GM12873 (cell line): ENCODE results near the gene KIAA1217.

ENCODE experiments used
- CTCF ChIP-seq: IDR thresholded peaks from 2 replicates; pipeline ENCODE4 v1.5.1; 2012; ENCODE audit warnings: low read depth, mild to moderate bottlenecking, moderate library complexity, low read length, control low read depth; ENCODE audit not compliant: insufficient read depth; ENCODE audit errors: missing control alignments

KIAA1217 gene

GRCh38 chr10:24438800-24439199 is 229.9 kb downstream of the KIAA1217 start:
- no peak for TF ChIP-seq CTCF

DNA sequence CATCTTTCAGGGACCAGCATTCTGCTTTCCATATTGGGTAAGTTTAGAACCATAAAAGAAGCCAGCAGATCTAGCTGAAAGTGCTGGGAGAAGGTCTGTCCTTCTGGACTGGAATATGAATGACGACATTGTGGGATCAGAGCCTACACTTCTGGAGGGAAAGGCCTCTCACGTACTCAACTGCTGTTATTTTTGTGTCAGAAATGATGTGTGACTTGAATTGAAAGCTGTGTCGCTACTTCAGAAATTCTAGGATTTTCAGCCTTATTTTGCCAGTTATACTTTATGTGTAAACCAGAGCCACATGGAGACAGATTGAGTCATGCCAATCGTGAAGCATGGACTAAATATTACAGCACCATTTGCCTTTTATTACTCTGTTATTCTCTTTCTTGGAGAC is 231.0 kb downstream of the KIAA1217 start:
- no peak for TF ChIP-seq CTCF

DNA sequence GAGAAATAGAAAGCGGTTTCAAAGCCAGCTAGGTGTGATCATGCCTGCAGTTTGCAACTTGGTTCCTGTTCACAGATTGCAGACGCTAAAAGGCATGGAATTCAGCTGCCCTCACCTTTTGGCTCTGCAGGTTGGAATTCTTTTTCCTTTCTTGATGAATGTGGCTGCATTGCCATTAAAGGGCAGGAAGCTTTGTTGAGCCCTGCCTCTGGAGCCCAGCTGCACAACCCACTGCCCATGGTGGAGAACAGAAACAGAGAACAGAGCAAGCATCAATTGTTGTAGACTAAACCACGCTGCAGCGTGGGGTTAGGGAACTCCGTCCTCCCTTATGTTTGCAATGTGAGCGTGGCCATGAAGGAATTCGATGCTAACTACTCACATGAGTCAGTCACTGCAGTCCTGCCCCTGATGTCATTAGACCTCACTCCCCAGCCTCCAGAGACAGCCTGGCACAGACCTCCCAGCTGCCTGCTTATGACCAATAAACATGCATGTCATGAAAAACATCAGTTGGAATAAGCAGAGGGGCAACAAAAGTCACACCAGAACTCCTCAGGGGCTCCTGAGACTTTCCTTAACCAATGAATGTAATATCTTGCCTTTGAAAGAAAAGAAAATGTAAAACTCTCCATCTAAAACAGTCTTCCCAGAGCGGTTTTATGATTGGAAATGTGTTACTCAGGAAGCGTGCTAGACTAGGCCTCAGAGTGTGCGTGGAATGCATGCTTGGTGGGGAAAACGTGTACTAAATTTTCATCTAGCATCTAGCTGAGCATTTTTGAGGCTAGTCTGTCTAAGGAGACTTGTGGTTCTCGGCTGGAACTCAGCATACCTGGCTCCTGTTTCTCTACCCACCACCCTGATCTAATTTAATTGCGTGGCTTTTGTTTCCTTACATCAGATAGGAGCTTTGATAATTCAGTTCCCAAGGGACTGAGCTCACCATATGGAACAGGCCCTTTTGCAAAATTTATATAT is 232.2 kb downstream of the KIAA1217 start:
- no peak for TF ChIP-seq CTCF

DNA sequence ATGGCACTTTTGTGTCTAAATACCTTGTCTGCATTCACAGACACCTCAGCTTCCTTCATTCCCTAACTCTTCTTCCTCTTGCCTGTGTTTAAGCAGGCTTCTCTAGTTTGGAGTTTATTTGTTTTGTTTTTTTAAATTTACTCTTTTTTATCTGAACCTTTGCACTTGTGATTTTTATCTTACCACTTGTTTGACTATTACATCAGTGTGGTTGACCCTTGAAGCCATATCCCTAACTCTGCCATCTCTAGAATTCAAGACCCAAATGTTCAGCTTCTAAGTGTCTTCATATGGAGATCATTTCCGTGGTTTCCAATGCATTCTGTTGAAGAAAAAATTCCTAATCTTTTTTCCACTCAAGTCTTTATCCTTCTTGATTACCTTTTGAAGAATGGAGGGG is 233.3 kb downstream of the KIAA1217 start:
- TF ChIP-seq CTCF = no peak

- no peak for TF ChIP-seq CTCF
These were observed 235.4 kb downstream of the KIAA1217 start for GRCh38 chr10:24444337-24444736.

- TF ChIP-seq CTCF = no peak
These were observed 237.8 kb downstream of the KIAA1217 start for GRCh38 chr10:24446739-24447138.

DNA sequence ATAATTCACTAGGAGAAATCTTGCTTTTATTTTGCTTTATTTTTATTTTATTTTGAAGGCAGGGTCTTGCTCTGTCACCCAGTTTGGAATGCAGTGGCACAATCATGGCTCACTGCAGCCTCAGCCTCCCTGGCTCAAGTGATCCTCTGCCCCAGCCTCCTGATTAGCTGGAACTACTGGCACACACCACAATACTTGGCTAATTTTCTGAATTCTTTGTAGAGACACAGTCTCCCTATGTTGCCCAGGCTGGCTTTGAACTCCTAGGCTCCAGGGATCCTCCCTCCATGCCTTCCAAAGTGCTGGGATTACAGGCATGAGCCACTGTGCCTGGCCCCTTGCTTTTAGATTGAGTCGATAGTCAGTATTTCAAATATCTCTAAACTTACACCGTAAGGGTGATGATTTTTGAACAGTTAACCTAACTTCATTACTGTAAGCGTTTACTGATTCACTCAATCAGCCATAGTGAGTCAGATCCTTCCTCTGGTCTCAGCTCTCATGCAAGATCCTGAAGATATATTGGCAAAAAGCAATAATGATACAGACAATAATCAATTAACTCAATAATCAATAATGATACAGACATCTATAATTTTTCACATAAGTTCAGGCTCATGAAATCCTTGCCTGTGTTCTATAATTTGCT is 239.5 kb downstream of the KIAA1217 start:
- no peak for TF ChIP-seq CTCF
